ENCODE measurements around the gene RFX8.

DNA sequence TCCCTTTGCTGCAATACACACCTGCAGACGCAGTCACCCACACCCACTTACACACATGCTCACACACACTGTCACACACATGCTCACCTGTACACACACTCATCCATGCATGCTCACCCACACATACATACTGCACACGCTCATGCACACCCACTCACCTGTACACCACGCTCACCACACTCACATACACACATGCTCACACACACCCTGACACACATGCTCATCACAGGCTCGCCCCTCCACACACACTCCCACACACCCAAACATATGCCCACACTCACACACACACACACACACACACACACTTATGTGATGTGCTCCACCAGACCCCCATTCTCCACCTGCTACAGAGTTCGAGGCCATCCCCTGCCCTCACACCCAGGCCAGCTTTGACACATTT is 64.8 kb downstream of the RFX8 start:
- TF ChIP-seq EP300 (IDR thresholded peaks at IDR 0.05) = no peak
- TF ChIP-seq, protein P1, sequence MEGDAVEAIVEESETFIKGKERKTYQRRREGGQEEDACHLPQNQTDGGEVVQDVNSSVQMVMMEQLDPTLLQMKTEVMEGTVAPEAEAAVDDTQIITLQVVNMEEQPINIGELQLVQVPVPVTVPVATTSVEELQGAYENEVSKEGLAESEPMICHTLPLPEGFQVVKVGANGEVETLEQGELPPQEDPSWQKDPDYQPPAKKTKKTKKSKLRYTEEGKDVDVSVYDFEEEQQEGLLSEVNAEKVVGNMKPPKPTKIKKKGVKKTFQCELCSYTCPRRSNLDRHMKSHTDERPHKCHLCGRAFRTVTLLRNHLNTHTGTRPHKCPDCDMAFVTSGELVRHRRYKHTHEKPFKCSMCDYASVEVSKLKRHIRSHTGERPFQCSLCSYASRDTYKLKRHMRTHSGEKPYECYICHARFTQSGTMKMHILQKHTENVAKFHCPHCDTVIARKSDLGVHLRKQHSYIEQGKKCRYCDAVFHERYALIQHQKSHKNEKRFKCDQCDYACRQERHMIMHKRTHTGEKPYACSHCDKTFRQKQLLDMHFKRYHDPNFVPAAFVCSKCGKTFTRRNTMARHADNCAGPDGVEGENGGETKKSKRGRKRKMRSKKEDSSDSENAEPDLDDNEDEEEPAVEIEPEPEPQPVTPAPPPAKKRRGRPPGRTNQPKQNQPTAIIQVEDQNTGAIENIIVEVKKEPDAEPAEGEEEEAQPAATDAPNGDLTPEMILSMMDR (IDR thresholded peaks at IDR 0.05) = no peak
- no peak for TF ChIP-seq POLR2A (IDR thresholded peaks at IDR 0.05)

All from tibial nerve (tissue), 4 donors.